Loucy (cell line): Measurements from ENCODE around the gene TPK1.

Source experiments
- H2AFZ ChIP-seq: fragments of 200-600 bp; sonication (generic); 2 replicates; pipeline ENCODE4 v1.6.0; 2016; ENCODE audit warnings: antibody characterized with exemption, mild to moderate bottlenecking, low read length, moderate library complexity
- H3F3A ChIP-seq: fragments of 200-600 bp; 2 replicates; pipeline ENCODE4 v1.6.0; 2016; ENCODE audit warnings: antibody characterized with exemption, low read depth, mild to moderate bottlenecking
- H3K27me3 ChIP-seq: fragments of 200-600 bp; sonication (generic); 2 replicates; pipeline ENCODE4 v1.6.1; 2014; ENCODE audit warnings: low read length, mild to moderate bottlenecking; ENCODE audit not compliant: insufficient read depth, poor library complexity, severe bottlenecking
- H3K36me3 ChIP-seq: fragments of 200-600 bp; sonication (generic); 2 replicates; pipeline ENCODE4 v1.6.1; 2016; ENCODE audit warnings: low read length; ENCODE audit not compliant: insufficient read depth
- H3K4me1 ChIP-seq: fragments of 200-600 bp; sonication (generic); 2 replicates; pipeline ENCODE4 v1.5.1; 2014; ENCODE audit warnings: low read length, mild to moderate bottlenecking; ENCODE audit not compliant: insufficient read depth, poor library complexity, severe bottlenecking
- H3K4me2 ChIP-seq: fragments of 200-600 bp; sonication (generic); 2 replicates; pipeline ENCODE4 v1.6.0; 2014; ENCODE audit warnings: antibody characterized with exemption, low read length, low read depth, mild to moderate bottlenecking; ENCODE audit not compliant: poor library complexity, severe bottlenecking
- H3K4me3 ChIP-seq: fragments of 200-600 bp; sonication (generic); 2 replicates; pipeline ENCODE4 v1.5.1; 2014; ENCODE audit warnings: low read length, mild to moderate bottlenecking, mixed read lengths; ENCODE audit not compliant: poor library complexity, severe bottlenecking
- H3K79me2 ChIP-seq: fragments of 200-600 bp; sonication (generic); 2 replicates; pipeline ENCODE4 v1.6.1; 2014; ENCODE audit warnings: low read length; ENCODE audit not compliant: insufficient read depth
- H3K9ac ChIP-seq: fragments of 200-600 bp; sonication (generic); 2 replicates; pipeline ENCODE4 v1.6.0; 2014; ENCODE audit warnings: mild to moderate bottlenecking, low read depth, low read length, moderate library complexity; ENCODE audit not compliant: poor library complexity, severe bottlenecking
- H3K9me2 ChIP-seq: fragments of 200-600 bp; sonication (generic); replicated peaks from 2 replicates; pipeline ENCODE4 v1.6.1; 2016; ENCODE audit warnings: low read depth, low read length, mixed read lengths
- H3K9me3 ChIP-seq: fragments of 200-600 bp; sonication (generic); 2 replicates; pipeline ENCODE4 v1.6.1; 2014; ENCODE audit warnings: mild to moderate bottlenecking, antibody characterized with exemption, low read length, low read depth; ENCODE audit not compliant: insufficient read depth
- H4K20me1 ChIP-seq: fragments of 200-600 bp; sonication (generic); 2 replicates; pipeline ENCODE4 v1.6.0; 2014; ENCODE audit warnings: antibody characterized with exemption, low read length, mild to moderate bottlenecking; ENCODE audit not compliant: insufficient read depth, poor library complexity, severe bottlenecking
- CTCF ChIP-seq: fragments of 200-600 bp; sonication (generic); conservative IDR thresholded peaks from 2 replicates; pipeline ENCODE4 v1.5.1; 2014; ENCODE audit warnings: mild to moderate bottlenecking, antibody characterized with exemption, low read length
- EZH2phosphoT487 ChIP-seq: fragments of 200-600 bp; IDR thresholded peaks from 2 replicates; pipeline ENCODE4 v1.6.1; 2018; ENCODE audit warnings: antibody characterized with exemption, mild to moderate bottlenecking, moderate library complexity, borderline replicate concordance

Gene TPK1

GRCh38 chr7:144628176-144628575, 207.7 kb downstream of the TPK1 start:
- no peak for TF ChIP-seq EZH2phosphoT487
- TF ChIP-seq CTCF = no peak

GRCh38 chr7:144622745-144623144, 213.1 kb downstream of the TPK1 start:
- no peak overlapping the region for H3K9ac ChIP-seq
- H3K4me2 ChIP-seq = no peak overlapping the region
- no peak overlapping the region for H2AFZ ChIP-seq
- TF ChIP-seq EZH2phosphoT487 = no peak
- TF ChIP-seq CTCF = no peak
- H3K27me3 ChIP-seq = no peaks in the 10 kb centered on the region
- no peak overlapping the region for H3K4me3 ChIP-seq
- no peaks in the 10 kb centered on the region for H3K4me1 ChIP-seq
- no peaks in the 10 kb centered on the region for H3K9me2 ChIP-seq
- no peaks in the 10 kb centered on the region for H3F3A ChIP-seq
- H3K79me2 ChIP-seq = no peaks in the 10 kb centered on the region
- no peaks in the 10 kb centered on the region for H4K20me1 ChIP-seq
- no peaks in the 10 kb centered on the region for H3K36me3 ChIP-seq
- no peaks in the 10 kb centered on the region for H3K9me3 ChIP-seq

More at GRCh38 chr7:144628176-144628575, 207.7 kb downstream of the TPK1 start:
- H3K4me3 ChIP-seq = no peak overlapping the region
- no peaks in the 10 kb centered on the region for H3K27me3 ChIP-seq
- H3K79me2 ChIP-seq = no peaks in the 10 kb centered on the region
- no peaks in the 10 kb centered on the region for H3K4me1 ChIP-seq
- no peak overlapping the region for H3K4me2 ChIP-seq
- no peaks in the 10 kb centered on the region for H3K9me2 ChIP-seq
- H3K9ac ChIP-seq = no peak overlapping the region
- H3K36me3 ChIP-seq = no peaks in the 10 kb centered on the region
- H3F3A ChIP-seq = no peaks in the 10 kb centered on the region
- peaks cover 3% of the 10 kb centered on the region; the same call in 1 of the 2 replicates for H3K9me3 ChIP-seq
- no peaks in the 10 kb centered on the region for H4K20me1 ChIP-seq
- no peak overlapping the region for H2AFZ ChIP-seq

- no peaks in the 10 kb centered on the region for H3K9me3 ChIP-seq
- H3K9ac ChIP-seq = no peak overlapping the region
- H3K27me3 ChIP-seq = no peaks in the 10 kb centered on the region
- no peaks in the 10 kb centered on the region for H3F3A ChIP-seq
- TF ChIP-seq CTCF (no peak), EZH2phosphoT487 (no peak)
- no peak overlapping the region for H3K4me2 ChIP-seq
- no peak overlapping the region for H2AFZ ChIP-seq
- no peaks in the 10 kb centered on the region for H3K36me3 ChIP-seq
- H3K4me3 ChIP-seq = no peak overlapping the region
- no peaks in the 10 kb centered on the region for H3K4me1 ChIP-seq
- H3K9me2 ChIP-seq = no peaks in the 10 kb centered on the region
- H4K20me1 ChIP-seq = no peaks in the 10 kb centered on the region
- H3K79me2 ChIP-seq = no peaks in the 10 kb centered on the region
Observed at GRCh38 chr7:144606261-144606660, 229.6 kb downstream of the TPK1 start.
